ENCODE data around the gene ANO9.

- TF ChIP-seq, protein P1, sequence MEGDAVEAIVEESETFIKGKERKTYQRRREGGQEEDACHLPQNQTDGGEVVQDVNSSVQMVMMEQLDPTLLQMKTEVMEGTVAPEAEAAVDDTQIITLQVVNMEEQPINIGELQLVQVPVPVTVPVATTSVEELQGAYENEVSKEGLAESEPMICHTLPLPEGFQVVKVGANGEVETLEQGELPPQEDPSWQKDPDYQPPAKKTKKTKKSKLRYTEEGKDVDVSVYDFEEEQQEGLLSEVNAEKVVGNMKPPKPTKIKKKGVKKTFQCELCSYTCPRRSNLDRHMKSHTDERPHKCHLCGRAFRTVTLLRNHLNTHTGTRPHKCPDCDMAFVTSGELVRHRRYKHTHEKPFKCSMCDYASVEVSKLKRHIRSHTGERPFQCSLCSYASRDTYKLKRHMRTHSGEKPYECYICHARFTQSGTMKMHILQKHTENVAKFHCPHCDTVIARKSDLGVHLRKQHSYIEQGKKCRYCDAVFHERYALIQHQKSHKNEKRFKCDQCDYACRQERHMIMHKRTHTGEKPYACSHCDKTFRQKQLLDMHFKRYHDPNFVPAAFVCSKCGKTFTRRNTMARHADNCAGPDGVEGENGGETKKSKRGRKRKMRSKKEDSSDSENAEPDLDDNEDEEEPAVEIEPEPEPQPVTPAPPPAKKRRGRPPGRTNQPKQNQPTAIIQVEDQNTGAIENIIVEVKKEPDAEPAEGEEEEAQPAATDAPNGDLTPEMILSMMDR (IDR thresholded peaks at IDR 0.05): no peak
- TF ChIP-seq POLR2AphosphoS5 (IDR thresholded peaks at IDR 0.05): no peak
Measured at GRCh38 chr11:486189-486588, 44.4 kb upstream of the ANO9 start.

Data from esophagus muscularis mucosa (tissue), 3 donors.